Spleen (tissue), 7 donors: ENCODE results near the gene JPH4.

Experiments used
- POLR2A ChIP-seq, 3 donors: fragments of 450-650 bp; IDR thresholded peaks; one replicate each; pipeline ENCODE4 v1.5.1; 2017; ENCODE audit warnings: antibody characterized with exemption in 3 of 3, mild to moderate bottlenecking in 1 of 3
- TF ChIP-seq, protein P1 (sequence below), 11 experiments: fragments of 200-600 bp in 7 of 11; fragments of 450-650 bp in 4 of 11; sonication (generic) in 4 of 11; IDR thresholded peaks in 8 of 11; conservative IDR thresholded peaks in 3 of 11; 1 replicate in 7 of 11; 2 replicates in 4 of 11; pipeline versions ENCODE4 v1.4.0 to v1.8.0; 2016 to 2021; ENCODE audit warnings: antibody characterized with exemption in 11 of 11, inconsistent platforms in 4 of 11, mild to moderate bottlenecking in 1 of 11
- donor health status: DM: no; HTN: no; CAD: no; lungs with moderate emphysema.
- donor health status: DM: no; HTN: no; CAD: no.
- donor health status: DM: no; HTN: no; CAD: no.

DNA sequence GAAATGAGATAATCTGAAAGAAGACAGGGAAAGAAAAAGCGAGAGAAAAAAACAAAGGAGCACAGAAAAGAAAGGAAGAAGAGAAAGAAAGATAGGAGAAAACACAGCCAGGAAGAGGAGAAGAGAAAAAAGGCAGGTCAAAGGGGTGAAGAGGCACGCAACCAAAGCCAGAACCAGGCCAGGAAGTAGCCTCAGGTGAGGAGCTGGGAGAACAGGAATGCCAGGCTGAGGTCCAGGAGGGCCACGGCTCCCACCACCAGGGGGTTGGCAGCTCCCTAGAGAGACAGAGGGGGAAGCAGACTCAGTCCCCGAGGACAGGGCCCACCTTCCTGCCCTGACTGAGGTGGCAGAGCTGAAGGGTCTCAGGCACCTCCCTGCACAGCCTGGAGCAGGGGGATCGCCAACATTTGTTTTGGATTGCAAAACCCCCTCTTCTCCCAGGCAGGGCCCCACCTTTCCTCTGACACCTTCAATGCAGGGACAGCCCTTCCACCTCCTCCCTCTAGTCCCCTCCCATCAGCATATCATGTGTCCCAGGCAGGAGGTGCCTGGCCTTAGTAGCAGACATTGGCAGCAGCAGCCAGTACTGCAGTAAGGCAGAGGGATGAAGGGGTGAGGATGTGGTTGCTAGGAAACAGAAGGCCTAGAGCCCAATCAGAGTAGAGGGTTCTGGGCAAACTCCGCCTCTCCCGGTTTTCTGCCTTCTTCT is 9.0 kb downstream of the JPH4 start:
- TF ChIP-seq POLR2A (IDR thresholded peaks at IDR 0.05), result no peak
- TF ChIP-seq, protein P1, sequence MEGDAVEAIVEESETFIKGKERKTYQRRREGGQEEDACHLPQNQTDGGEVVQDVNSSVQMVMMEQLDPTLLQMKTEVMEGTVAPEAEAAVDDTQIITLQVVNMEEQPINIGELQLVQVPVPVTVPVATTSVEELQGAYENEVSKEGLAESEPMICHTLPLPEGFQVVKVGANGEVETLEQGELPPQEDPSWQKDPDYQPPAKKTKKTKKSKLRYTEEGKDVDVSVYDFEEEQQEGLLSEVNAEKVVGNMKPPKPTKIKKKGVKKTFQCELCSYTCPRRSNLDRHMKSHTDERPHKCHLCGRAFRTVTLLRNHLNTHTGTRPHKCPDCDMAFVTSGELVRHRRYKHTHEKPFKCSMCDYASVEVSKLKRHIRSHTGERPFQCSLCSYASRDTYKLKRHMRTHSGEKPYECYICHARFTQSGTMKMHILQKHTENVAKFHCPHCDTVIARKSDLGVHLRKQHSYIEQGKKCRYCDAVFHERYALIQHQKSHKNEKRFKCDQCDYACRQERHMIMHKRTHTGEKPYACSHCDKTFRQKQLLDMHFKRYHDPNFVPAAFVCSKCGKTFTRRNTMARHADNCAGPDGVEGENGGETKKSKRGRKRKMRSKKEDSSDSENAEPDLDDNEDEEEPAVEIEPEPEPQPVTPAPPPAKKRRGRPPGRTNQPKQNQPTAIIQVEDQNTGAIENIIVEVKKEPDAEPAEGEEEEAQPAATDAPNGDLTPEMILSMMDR (IDR thresholded peaks at IDR 0.05 in 8 of 11, conservative IDR thresholded peaks at IDR 0.05 in 3 of 11), result no peak
